ENCODE results near the gene FBXL5. TPM values are rescaled to one million over a fixed set of nuclear protein-coding genes. Genes with fewer than 3 reads are reported as not detected.

The FBXL5 gene
- total and polyA plus RNA-seq, 9 of the 15 experiments (the other 6 are each of a cell fraction or from before 2014, with no cell fraction given) = 6.0 to 35.2 (median 22.1) TPM

- TF ChIP-seq ARID3A (IDR thresholded peaks at IDR 0.05; ENCODE audit: borderline replicate concordance, low read depth, low read length) (no peak), CAMTA2 (CRISPR knock-in tag; conservative IDR thresholded peaks at IDR 0.05) (no peak), DDX20 (tag; IDR thresholded peaks at IDR 0.05; ENCODE audit: low read depth) (no peak), ZNF354B (CRISPR knock-in tag; IDR thresholded peaks at IDR 0.05) (no peak)
Observed at GRCh38 chr4:15587649-15588048, 67.5 kb downstream of the FBXL5 start (continued).

GRCh38 chr4:15586066-15586465, 69.1 kb downstream of the FBXL5 start:
- BruUV-seq (replicated peaks) = no TSS peak
- Histone ChIP-seq H3K79me2 (ENCODE audit: control insufficient read depth, insufficient read depth, low read length) (no peaks in the 10 kb centered on the region), H3K36me3 (ENCODE audit: control insufficient read depth, insufficient read depth, low read length) (no peaks in the 10 kb centered on the region), H3K4me1 (replicated peaks in 1 of 2; ENCODE audit: control insufficient read depth in 2 of 2, insufficient read depth in 2 of 2, low read length in 2 of 2) (no peaks in the 10 kb centered on the region), H3K27me3 (ENCODE audit: control insufficient read depth in 2 of 2, insufficient read depth in 2 of 2, low read length in 2 of 2) (no peaks in the 10 kb centered on the region), H3K9ac (ENCODE audit: insufficient read depth in 1 of 2, low read depth in 2 of 2, low read length in 2 of 2) (no peak overlapping the region), H3K27ac (ENCODE audit: extremely low read depth, low read depth, low read length) (no peak overlapping the region), H4K20me1 (replicated peaks; ENCODE audit: control insufficient read depth, insufficient read depth, low read length) (no peaks in the 10 kb centered on the region), H2AFZ (ENCODE audit: low read depth, low read length) (no peak overlapping the region), H3K9me3 (replicated peaks; ENCODE audit: control insufficient read depth, insufficient read depth, low read depth, low read length) (no peaks in the 10 kb centered on the region), H3K4me2 (ENCODE audit: insufficient read depth, low read length) (no peak overlapping the region), H3K4me3 (no peak overlapping the region), H3K9me1 (ENCODE audit: control insufficient read depth, insufficient read depth, low read length) (no peaks in the 10 kb centered on the region)
- ATAC-seq (no peak), FAIRE-seq (no peak), DNase-seq (ENCODE audit: extremely low read depth in 1 of 4, low spot score in 3 of 4) (no peak)
- in situ Hi-C loops (cut with MboI) (no loop called here), intact Hi-C loops (cut with micrococcal nuclease) (no loop called here)
- ChIA-PET POLR2A (interaction anchor here (0.8 kb wide), 1 partner anchor 12 kb away, joined by 3 read pairs; no protein-coding TSS in a partner anchor), CTCF (ENCODE audit: low intra/inter-chr PET ratio) (no interaction called here)
- WGBS (ENCODE audit: insufficient coverage, low coverage, missing lambda C conversion rate) = 18% methylated on average over 1 of the region's 1 CpG
- TF ChIP-seq BRCA1 (IDR thresholded peaks at IDR 0.05) (no peak), BRCA1 (CRISPR knock-in tag; IDR thresholded peaks at IDR 0.05) (no peak), ZNF431 (CRISPR knock-in tag; IDR thresholded peaks at IDR 0.05) (no peak), NR4A1 (CRISPR knock-in tag; IDR thresholded peaks at IDR 0.05) (no peak), NR4A1 (tag; IDR thresholded peaks at IDR 0.05) (no peak), ZNF197 (CRISPR knock-in tag; IDR thresholded peaks at IDR 0.05; ENCODE audit: low read depth) (no peak), ZNF253 (CRISPR knock-in tag; conservative IDR thresholded peaks at IDR 0.05) (no peak), ZNF586 (CRISPR knock-in tag; conservative IDR thresholded peaks at IDR 0.05) (no peak), CCAR2 (IDR thresholded peaks at IDR 0.05; ENCODE audit: low read depth, low read length) (no peak), DIDO1 (tag; IDR thresholded peaks at IDR 0.05; ENCODE audit: low read depth) (no peak), ZSCAN32 (CRISPR knock-in tag; IDR thresholded peaks at IDR 0.05) (no peak), NR2C2 (CRISPR knock-in tag; IDR thresholded peaks at IDR 0.05) (no peak), NR2C2 (tag; IDR thresholded peaks at IDR 0.05) (no peak), POLR2H (tag; IDR thresholded peaks at IDR 0.05; ENCODE audit: low read depth) (no peak), ZNF57 (CRISPR knock-in tag; IDR thresholded peaks at IDR 0.05) (no peak), POLR2A (conservative IDR thresholded peaks at IDR 0.05) (no peak), THRB (CRISPR knock-in tag; conservative IDR thresholded peaks at IDR 0.05) (no peak), NCOA6 (IDR thresholded peaks at IDR 0.05) (no peak), TEAD4 (IDR thresholded peaks at IDR 0.05; ENCODE audit: low read length) (no peak), TEAD4 (CRISPR knock-in tag; IDR thresholded peaks at IDR 0.05; ENCODE audit: borderline replicate concordance) (no peak)
